Measurements from ENCODE around the gene HK2. TPM values are rescaled to one million over a fixed set of nuclear protein-coding genes. Genes with fewer than 3 reads are reported as not detected.

The HK2 gene
- total and polyA plus RNA-seq, 2 experiments from 2014 or later = 24.2 to 25.3 TPM

DNA sequence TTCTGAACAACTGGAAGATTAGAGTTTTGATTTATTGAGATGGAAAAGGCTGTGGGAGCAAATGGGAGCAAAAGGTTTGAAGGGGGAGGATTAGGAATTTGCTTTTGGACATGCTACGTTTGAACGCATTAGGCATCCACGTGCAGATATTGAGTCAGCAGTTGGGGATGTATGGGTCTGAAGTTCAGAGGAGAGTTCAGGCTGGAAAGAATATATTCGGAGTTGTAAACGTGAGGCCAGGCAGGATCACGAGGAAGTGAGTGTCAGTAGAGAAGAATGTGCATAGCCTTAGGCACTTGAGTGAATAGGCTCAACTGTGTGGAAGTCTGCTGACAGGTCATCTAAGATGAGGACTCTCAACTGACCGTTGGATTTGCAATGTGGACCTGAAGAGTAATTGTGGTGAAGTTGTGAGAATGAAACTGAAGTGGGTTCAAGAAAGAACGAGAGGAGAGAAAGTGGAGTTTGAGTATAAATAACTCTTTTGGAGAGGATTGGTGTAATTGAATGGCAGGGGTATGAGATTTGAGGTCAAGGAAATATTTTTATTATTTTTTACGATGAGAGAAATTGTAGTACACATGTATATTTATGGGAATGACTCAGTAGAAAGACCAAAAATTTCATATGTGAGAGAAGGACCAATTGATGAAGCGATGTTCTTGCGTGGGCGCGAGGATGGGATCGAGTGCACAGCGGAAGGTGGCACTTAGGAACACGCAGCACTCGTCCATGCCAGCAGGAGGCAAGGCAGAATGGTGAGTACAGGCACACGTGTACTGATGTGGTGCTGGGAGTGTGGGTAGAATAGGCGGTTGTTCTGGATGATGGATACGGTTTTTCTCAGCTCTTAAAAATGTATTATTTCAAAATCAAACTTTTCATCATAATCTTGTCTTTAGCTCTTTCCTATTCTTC lies 84.0 kb downstream of the HK2 start:
- Histone ChIP-seq H3F3A (ENCODE audit: insufficient read depth) (peaks cover 6% of the 10 kb centered on the region; the same call in 1 of the 2 replicates), H3K79me2 (ENCODE audit: insufficient read depth) (no peaks in the 10 kb centered on the region), H3K4me3 (no peak overlapping the region), H3K4me1 (ENCODE audit: insufficient read depth) (peaks cover 17% of the 10 kb centered on the region), H4K20me1 (ENCODE audit: insufficient read depth) (no peaks in the 10 kb centered on the region; the same call in 1 of the 2 replicates), H2AFZ (no peak overlapping the region), H3K36me3 (ENCODE audit: low read depth) (no peaks in the 10 kb centered on the region), H3K4me2 (ENCODE audit: unreplicated experiment) (peak overlapping the region; percentile 3), H3K27me3 (replicated peaks; ENCODE audit: insufficient read depth) (no peaks in the 10 kb centered on the region), H3K9me3 (ENCODE audit: low read depth) (no peaks in the 10 kb centered on the region), H3K9me2 (ENCODE audit: insufficient read depth) (no peaks in the 10 kb centered on the region), H3K9ac (no peak overlapping the region), H3K27ac (peak overlapping the region; percentile 36)
- 58% methylated on average over 20 of the region's 20 CpGs for WGBS, 2 experiments (ENCODE audit: low coverage in 1 of 2, low lambda C conversion rate in 2 of 2, missing lambda C conversion rate in 2 of 2)
- TF ChIP-seq EZH2phosphoT487 (IDR thresholded peaks at IDR 0.05; ENCODE audit: insufficient read depth, low read depth) (no peak), EZH2 (IDR thresholded peaks at IDR 0.05; ENCODE audit: insufficient read depth, poor library complexity, severe bottlenecking) (no peak)
- in situ Hi-C loops (cut with MboI) = loop anchor here (10.0 to 25.0 kb wide), 2 partner anchors 487 to 694 kb away; no protein-coding TSS in a partner anchor
- peak; percentile 91 for DNase-seq

- H4K20me1 ChIP-seq (ENCODE audit: insufficient read depth) = no peaks in the 10 kb centered on the region; the same call in 1 of the 2 replicates
- peak; percentile 62 for DNase-seq
- H3K9ac ChIP-seq = peak overlapping the region; percentile 45
- H3K9me3 ChIP-seq (ENCODE audit: low read depth) = no peaks in the 10 kb centered on the region
- no peaks in the 10 kb centered on the region for H3K79me2 ChIP-seq (ENCODE audit: insufficient read depth)
- H3F3A ChIP-seq (ENCODE audit: insufficient read depth) = peaks cover 6% of the 10 kb centered on the region; the same call in 1 of the 2 replicates
- peak overlapping the region; percentile 83 for H2AFZ ChIP-seq
- in situ Hi-C loops (cut with MboI) = loop anchor here (10.0 to 25.0 kb wide), 2 partner anchors 485 to 692 kb away; no protein-coding TSS in a partner anchor
- TF ChIP-seq EZH2phosphoT487 (IDR thresholded peaks at IDR 0.05; ENCODE audit: insufficient read depth, low read depth) (no peak), EZH2 (IDR thresholded peaks at IDR 0.05; ENCODE audit: insufficient read depth, poor library complexity, severe bottlenecking) (no peak)
- no peaks in the 10 kb centered on the region for H3K27me3 ChIP-seq (replicated peaks; ENCODE audit: insufficient read depth)
- H3K36me3 ChIP-seq (ENCODE audit: low read depth) = no peaks in the 10 kb centered on the region
- H3K4me1 ChIP-seq (ENCODE audit: insufficient read depth) = peaks cover 17% of the 10 kb centered on the region
- 4 to 6% methylated on average over 25 to 34 of the region's 34 CpGs for WGBS, 2 experiments (ENCODE audit: low coverage in 1 of 2, low lambda C conversion rate in 2 of 2, missing lambda C conversion rate in 2 of 2)
- H3K27ac ChIP-seq = no peak overlapping the region
- peak overlapping the region; percentile 95 for H3K4me2 ChIP-seq (ENCODE audit: unreplicated experiment)
- H3K4me3 ChIP-seq = peak overlapping the region; percentile 74
- H3K9me2 ChIP-seq (ENCODE audit: insufficient read depth) = no peaks in the 10 kb centered on the region
Measured at GRCh38 chr2:74919827-74920226, 85.9 kb downstream of the HK2 start.

- Histone ChIP-seq H3K36me3 (ENCODE audit: low read depth) (no peaks in the 10 kb centered on the region), H3F3A (ENCODE audit: insufficient read depth) (peaks cover 6% of the 10 kb centered on the region; the same call in 1 of the 2 replicates), H3K4me1 (ENCODE audit: insufficient read depth) (peaks cover 17% of the 10 kb centered on the region), H3K9me2 (ENCODE audit: insufficient read depth) (no peaks in the 10 kb centered on the region), H3K4me3 (no peak overlapping the region), H3K9ac (no peak overlapping the region), H2AFZ (no peak overlapping the region), H3K79me2 (ENCODE audit: insufficient read depth) (no peaks in the 10 kb centered on the region), H3K27ac (no peak overlapping the region), H4K20me1 (ENCODE audit: insufficient read depth) (no peaks in the 10 kb centered on the region; the same call in 1 of the 2 replicates), H3K27me3 (replicated peaks; ENCODE audit: insufficient read depth) (no peaks in the 10 kb centered on the region), H3K4me2 (ENCODE audit: unreplicated experiment) (no peak overlapping the region), H3K9me3 (ENCODE audit: low read depth) (no peaks in the 10 kb centered on the region)
- no peak for DNase-seq
- 86 to 91% methylated on average over 2 of the region's 2 CpGs for WGBS, 2 experiments (ENCODE audit: low coverage in 1 of 2, low lambda C conversion rate in 2 of 2, missing lambda C conversion rate in 2 of 2)
- in situ Hi-C loops (cut with MboI) = loop anchor here (25.0 kb wide), 1 partner anchor 691 kb away; no protein-coding TSS in a partner anchor
- TF ChIP-seq EZH2 (IDR thresholded peaks at IDR 0.05; ENCODE audit: insufficient read depth, poor library complexity, severe bottlenecking) (no peak), EZH2phosphoT487 (IDR thresholded peaks at IDR 0.05; ENCODE audit: insufficient read depth, low read depth) (no peak)
Measured at GRCh38 chr2:74921236-74921736, 87.4 kb downstream of the HK2 start.

DNA sequence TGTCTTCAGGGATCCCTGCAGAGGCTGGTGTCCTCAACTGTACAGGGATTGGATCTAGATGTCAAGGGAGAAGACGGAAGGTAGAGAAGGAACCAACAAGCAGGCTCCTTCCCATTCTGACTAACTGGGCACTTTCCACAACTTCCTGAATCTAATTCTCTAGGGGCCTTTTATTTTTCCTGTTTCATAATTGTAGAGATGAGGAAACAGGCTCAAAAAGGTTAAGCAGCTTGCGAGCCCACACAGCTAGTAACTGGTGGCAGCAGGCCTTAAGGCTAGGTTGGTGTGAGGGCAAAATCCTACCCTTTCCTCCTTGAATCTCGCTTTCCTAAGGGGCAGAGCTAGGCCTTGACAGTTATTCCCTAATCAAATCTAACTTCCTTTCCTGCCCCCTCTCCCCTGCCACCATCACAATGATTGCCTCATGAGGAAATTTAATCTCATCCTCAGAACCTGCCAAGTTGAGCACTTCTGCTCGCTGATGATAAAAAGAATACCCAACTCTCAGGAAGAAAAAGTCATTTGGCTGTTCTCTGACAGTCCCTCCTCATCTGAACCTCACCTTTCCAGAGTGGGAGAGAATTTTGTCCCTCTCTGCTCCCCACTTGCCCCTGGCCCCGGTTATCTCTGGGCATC lies 88.8 kb downstream of the HK2 start:
- in situ Hi-C loops (cut with MboI) = loop anchor here (25.0 kb wide), 1 partner anchor 690 kb away; no protein-coding TSS in a partner anchor

More for the DNA sequence above, 88.8 kb downstream of the HK2 start:
- Histone ChIP-seq H3K4me3 (no peak overlapping the region), H4K20me1 (ENCODE audit: insufficient read depth) (no peaks in the 10 kb centered on the region; the same call in 1 of the 2 replicates), H3K4me2 (ENCODE audit: unreplicated experiment) (no peak overlapping the region), H3K79me2 (ENCODE audit: insufficient read depth) (no peaks in the 10 kb centered on the region), H3K9me2 (ENCODE audit: insufficient read depth) (no peaks in the 10 kb centered on the region), H3K27me3 (replicated peaks; ENCODE audit: insufficient read depth) (no peaks in the 10 kb centered on the region), H2AFZ (no peak overlapping the region), H3K36me3 (ENCODE audit: low read depth) (no peaks in the 10 kb centered on the region), H3K9me3 (ENCODE audit: low read depth) (no peaks in the 10 kb centered on the region), H3K27ac (no peak overlapping the region), H3F3A (ENCODE audit: insufficient read depth) (no peaks in the 10 kb centered on the region; the same call in 1 of the 2 replicates), H3K4me1 (ENCODE audit: insufficient read depth) (peaks cover 6% of the 10 kb centered on the region), H3K9ac (no peak overlapping the region)
- DNase-seq = peak; percentile 28
- no peak for TF ChIP-seq EZH2phosphoT487 (IDR thresholded peaks at IDR 0.05; ENCODE audit: insufficient read depth, low read depth)
- TF ChIP-seq EZH2 (IDR thresholded peaks at IDR 0.05; ENCODE audit: insufficient read depth, poor library complexity, severe bottlenecking) = no peak
- WGBS, 2 experiments (ENCODE audit: low coverage in 1 of 2, low lambda C conversion rate in 2 of 2, missing lambda C conversion rate in 2 of 2) = 76 to 85% methylated on average over 5 of the region's 5 CpGs

Data from GM23248 (cell line).